ENCODE results near the gene NAALADL2. TPM values are rescaled to one million over a fixed set of nuclear protein-coding genes. Genes with fewer than 3 reads are reported as not detected.
A peak's percentile ranks its signal among the peaks of the same experiment; 100 is the strongest.

The NAALADL2 gene
- total and polyA plus RNA-seq, 2 of the 4 experiments (the other 2 are of a cell fraction) = 3.8 to 19.2 TPM

DNA sequence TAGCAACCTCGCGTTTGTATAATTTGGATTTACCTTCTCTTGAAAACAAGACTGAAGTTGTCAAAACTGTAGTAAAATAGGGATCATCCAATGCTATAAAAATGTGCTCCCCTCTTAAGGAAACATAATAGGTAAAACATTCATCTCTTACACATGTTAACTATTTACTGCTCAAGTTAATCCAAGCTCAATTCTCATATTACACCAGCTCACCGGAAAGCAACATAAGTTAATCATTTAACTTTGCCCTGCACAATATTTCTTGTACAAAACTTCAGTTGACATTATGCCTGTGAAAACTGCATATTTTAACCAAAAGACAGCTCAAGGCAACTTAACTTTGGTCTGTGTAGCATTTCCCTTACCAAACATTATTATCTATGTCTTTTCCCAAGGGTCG is 634.2 kb downstream of the NAALADL2 start:
- intact Hi-C loops (cut with micrococcal nuclease) = no loop called here
- Histone ChIP-seq H3K4ac (ENCODE audit: low read depth, low read length) (no peak overlapping the region), H3K27ac (ENCODE audit: insufficient read depth, low read length) (no peak overlapping the region), H2AK9ac (replicated peaks; ENCODE audit: low read depth, low read length, poor library complexity) (no peak overlapping the region), H2BK15ac (ENCODE audit: low read depth, low read length) (no peak overlapping the region), H2AFZ (replicated peaks; ENCODE audit: low read length, poor library complexity) (no peak overlapping the region), H2BK120ac (ENCODE audit: low read depth, low read length) (no peak overlapping the region), H4K8ac (ENCODE audit: low read depth in 2 of 2, low read length in 2 of 2) (no peak overlapping the region), H3K36me3 (ENCODE audit: control insufficient read depth, insufficient read depth, low read length) (no peaks in the 10 kb centered on the region), H4K20me1 (ENCODE audit: insufficient read depth, low read length) (no peaks in the 10 kb centered on the region), H3K23ac (ENCODE audit: low read depth, low read length) (no peak overlapping the region), H2BK5ac (ENCODE audit: low read depth, low read length, poor library complexity, severe bottlenecking) (no peak overlapping the region), H3K9me3 (ENCODE audit: control insufficient read depth, insufficient read depth, low read length) (no peaks in the 10 kb centered on the region), H3K9me1 (ENCODE audit: insufficient read depth, low read length) (no peaks in the 10 kb centered on the region), H4K5ac (ENCODE audit: low read depth, low read length) (no peak overlapping the region), H3K4me2 (ENCODE audit: low read depth, low read length) (no peak overlapping the region), H3K56ac (ENCODE audit: extremely low read depth, insufficient read depth, low read length) (no peak overlapping the region), H3K14ac (replicated peaks; ENCODE audit: low read depth, low read length) (no peak overlapping the region), H4K91ac (ENCODE audit: insufficient read depth, low read depth, low read length) (no peak overlapping the region), H3K18ac (ENCODE audit: low read depth, low read length) (no peak overlapping the region), H3K27me3 (ENCODE audit: control insufficient read depth, insufficient read depth, low read length) (no peaks in the 10 kb centered on the region), H2AK5ac (ENCODE audit: low read depth, low read length) (no peak overlapping the region), H3K9ac (ENCODE audit: low read depth, low read length) (no peak overlapping the region), H2BK20ac (ENCODE audit: low read depth, low read length) (no peak overlapping the region), H3K4me1 (ENCODE audit: control insufficient read depth, insufficient read depth, low read length) (no peaks in the 10 kb centered on the region), H3K4me3 (ENCODE audit: insufficient read depth, low read depth, low read length) (no peak overlapping the region), H3K79me1 (ENCODE audit: low read depth in 1 of 2, low read length in 2 of 2) (no peaks in the 10 kb centered on the region)
- TF ChIP-seq RFX5 (IDR thresholded peaks at IDR 0.05; ENCODE audit: low read depth, low read length) = no peak
- no peak for TF ChIP-seq RAD21 (IDR thresholded peaks at IDR 0.05; ENCODE audit: low read length)
- TF ChIP-seq NFE2L2 (IDR thresholded peaks at IDR 0.05; ENCODE audit: low read depth, low read length) = no peak
- no peak for TF ChIP-seq POLR2A (IDR thresholded peaks at IDR 0.05; ENCODE audit: low read depth, low read length)
- TF ChIP-seq FOS (IDR thresholded peaks at IDR 0.05; ENCODE audit: low read depth, low read length) = no peak
- TF ChIP-seq CEBPB (IDR thresholded peaks at IDR 0.05; ENCODE audit: low read depth, low read length) = no peak
- no peak for TF ChIP-seq MXI1 (IDR thresholded peaks at IDR 0.05; ENCODE audit: borderline replicate concordance, low read depth, low read length)
- no peak for TF ChIP-seq SMC3 (IDR thresholded peaks at IDR 0.05; ENCODE audit: low read depth, low read length)
- TF ChIP-seq, protein P1, sequence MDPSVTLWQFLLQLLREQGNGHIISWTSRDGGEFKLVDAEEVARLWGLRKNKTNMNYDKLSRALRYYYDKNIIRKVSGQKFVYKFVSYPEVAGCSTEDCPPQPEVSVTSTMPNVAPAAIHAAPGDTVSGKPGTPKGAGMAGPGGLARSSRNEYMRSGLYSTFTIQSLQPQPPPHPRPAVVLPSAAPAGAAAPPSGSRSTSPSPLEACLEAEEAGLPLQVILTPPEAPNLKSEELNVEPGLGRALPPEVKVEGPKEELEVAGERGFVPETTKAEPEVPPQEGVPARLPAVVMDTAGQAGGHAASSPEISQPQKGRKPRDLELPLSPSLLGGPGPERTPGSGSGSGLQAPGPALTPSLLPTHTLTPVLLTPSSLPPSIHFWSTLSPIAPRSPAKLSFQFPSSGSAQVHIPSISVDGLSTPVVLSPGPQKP (IDR thresholded peaks at IDR 0.05; ENCODE audit: borderline replicate concordance, low read depth, low read length) = no peak
- no peak for TF ChIP-seq CTCF (conservative IDR thresholded peaks at IDR 0.05; ENCODE audit: low read depth, low read length)
- peak; percentile 3 for DNase-seq
- BruUV-seq (replicated peaks) = no TSS peak
- dilution Hi-C loops (cut with HindIII; ENCODE audit: low sequenced_read_pairs, unreplicated experiment) = no loop called here
- CTCF ChIA-PET = no interaction called here
- 78% methylated on average over 1 of the region's 4 CpGs; no CpG with 5 or more reads in 1 of the 2 experiments for WGBS, 2 experiments (ENCODE audit: extremely low coverage in 2 of 2, insufficient read length in 1 of 2)
- POLR2A ChIA-PET (ENCODE audit: unreplicated experiment) = no interaction called here
- ATAC-seq (ENCODE audit: low read depth) = no peak; the same call in 1 of the 2 replicates
- in situ Hi-C loops (cut with MboI; ENCODE audit: low sequenced_read_pairs) = no loop called here

Data from IMR-90 (cell line).